Renal cortical epithelial cell (primary cell): Measurements from ENCODE around the gene OTUD5. TPM values are rescaled to one million over a fixed set of nuclear protein-coding genes. Genes with fewer than 3 reads are reported as not detected.
A peak's percentile ranks its signal among the peaks of the same experiment; 100 is the strongest.

Experiments used
- DNase-seq: peaks from one replicate; pipeline ENCODE4 v3.0.0-alpha.2; 2011; ENCODE audit warnings: low read depth
- total RNA-seq: library from RNA; depleted of rRNA; stranded (reverse); fragments of >200 nt; gene quantifications from 2 replicates; pipeline ENCODE4 v1.2.3, GENCODE V29; 2014

OTUD5 gene
- total RNA-seq, 1 donor from 2014 or later, result 61.6 TPM

DNA sequence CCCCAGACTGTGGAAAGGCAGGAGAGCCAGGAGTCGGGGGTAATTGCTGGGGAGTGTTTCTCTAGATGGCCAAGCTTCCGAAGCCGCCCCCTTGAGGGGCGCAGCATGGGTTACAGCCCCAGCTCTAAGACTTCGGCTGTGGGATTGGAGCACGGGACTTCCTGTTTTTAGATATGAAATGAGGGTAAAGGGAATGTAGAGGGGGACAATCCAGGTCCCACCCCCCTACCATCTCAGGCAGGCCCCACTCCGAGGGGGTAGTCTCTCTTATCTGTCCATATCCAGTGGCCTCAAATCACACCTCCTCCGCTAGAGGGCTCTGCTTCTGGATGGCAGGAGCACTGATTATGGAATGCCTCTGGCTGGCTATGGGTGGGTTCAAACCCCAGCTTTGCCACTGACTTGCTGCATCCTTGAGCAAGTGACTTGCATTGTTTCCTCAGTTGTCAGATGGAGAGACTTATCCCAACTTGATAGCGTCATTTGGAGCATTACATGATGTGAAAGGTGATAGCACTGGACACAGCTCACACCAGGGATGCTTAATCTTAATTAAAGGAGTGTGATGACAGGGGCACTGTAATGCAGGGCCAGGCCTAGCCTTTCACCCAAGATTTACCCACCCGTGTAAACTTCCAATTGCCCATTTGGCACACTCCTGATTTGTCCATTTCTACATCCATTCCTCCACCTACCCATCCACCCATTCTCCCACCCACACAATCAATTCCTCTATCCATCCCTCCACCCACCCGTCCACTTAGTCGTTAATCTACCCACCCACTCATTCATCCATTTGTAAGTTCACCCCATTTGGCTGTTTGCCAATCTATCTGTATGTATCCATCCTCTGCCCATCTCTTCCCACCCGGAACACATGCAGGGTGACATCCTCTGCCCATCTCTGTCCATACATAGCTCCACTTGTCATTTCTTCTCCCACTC is 15.1 kb upstream of the OTUD5 start:
- DNase-seq, result peak; percentile 33

DNA sequence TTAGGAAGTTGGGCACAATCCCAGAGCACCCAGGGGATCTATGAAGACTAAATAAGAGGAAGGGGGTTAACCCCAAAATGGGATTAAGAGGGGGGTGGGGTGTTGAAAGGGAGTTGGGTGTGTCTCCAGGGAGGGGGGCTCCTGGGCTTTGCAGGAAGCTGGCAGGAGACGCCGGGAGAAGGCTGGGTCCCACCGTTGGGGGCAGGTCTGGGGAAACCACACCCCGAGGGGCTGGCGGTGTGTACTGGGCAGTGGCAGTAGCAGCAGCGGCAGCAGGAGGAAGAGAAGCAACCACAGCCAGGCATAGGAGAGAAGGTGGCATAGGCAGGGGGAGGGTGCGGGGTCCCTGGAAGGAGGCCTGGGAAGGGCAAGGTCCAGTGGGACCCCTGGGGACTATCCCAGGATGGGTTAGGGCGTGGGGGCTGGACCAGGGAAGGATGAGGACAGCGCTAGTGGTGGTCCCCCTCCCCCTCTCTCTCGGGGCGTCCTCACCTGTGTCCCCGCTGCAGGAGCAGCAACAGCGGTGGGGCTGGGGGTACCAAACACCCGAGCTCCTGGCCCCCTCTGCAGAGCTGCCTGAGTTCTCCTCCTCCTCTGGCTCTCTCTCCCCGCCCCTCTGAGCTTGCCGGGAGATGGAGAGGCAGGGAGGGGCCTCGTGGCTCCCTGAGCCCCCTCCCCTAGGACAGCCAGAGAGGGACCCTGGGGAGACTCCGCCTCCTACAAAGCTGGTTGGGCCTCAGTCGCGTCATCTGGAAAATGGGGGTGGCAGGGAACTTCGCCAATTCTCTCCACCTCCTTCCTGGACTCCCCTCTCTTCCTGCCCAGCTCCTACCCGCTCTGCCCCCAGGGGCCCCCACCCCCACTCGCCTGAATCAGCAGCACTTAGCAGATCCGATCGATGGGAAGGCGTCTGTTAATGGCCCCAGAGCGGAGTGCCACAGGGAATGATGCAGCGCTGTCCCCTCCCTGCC is 14.1 kb upstream of the OTUD5 start, which contains the start of gene KCND1:
Gene KCND1 (minus strand): TSS at position 596 of the 971 bp plus-strand sequence. CDS start 1,573 bp downstream, outside the sequence.
- peak; percentile 24 for DNase-seq

DNA sequence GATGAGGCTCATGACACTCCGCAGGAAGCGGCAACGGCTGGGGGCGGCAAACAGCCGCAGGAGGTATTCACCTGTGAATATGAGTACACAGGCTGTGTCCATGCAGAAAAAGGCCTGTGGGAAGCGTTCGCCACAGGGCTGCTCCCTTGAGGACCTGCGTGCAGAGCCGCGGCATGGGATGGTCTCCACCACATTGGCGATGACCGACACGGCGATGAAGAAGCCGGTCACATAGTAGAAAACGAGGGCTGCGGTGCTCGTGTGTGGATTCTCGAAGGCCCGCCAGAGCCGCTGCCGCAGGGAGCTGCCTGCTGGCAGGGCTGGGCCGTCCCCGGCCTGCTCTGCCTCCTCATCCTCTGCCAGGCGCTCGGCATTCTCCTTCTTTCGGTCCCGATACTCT is 12.1 kb upstream of the OTUD5 start:
- no peak for DNase-seq

DNA sequence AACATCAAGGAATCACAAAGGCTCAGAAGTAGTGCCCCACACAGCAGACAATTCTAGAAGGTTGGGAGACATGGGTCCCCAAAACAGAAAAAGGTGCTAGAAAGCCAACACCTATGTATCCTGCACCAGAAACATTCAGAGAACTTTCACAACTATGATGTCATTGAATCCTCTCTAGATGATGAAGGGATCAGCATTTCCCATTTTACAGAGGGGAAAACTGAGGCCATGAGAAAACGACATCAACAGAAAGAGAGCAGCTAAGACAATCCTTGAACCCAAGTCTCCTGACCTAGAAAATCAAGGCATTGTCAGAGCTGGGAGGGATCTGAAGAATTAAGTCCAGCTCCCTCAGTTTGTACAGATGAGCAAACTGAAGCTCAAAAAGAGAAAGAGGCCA is 11.0 kb upstream of the OTUD5 start:
- DNase-seq, result no peak

DNA sequence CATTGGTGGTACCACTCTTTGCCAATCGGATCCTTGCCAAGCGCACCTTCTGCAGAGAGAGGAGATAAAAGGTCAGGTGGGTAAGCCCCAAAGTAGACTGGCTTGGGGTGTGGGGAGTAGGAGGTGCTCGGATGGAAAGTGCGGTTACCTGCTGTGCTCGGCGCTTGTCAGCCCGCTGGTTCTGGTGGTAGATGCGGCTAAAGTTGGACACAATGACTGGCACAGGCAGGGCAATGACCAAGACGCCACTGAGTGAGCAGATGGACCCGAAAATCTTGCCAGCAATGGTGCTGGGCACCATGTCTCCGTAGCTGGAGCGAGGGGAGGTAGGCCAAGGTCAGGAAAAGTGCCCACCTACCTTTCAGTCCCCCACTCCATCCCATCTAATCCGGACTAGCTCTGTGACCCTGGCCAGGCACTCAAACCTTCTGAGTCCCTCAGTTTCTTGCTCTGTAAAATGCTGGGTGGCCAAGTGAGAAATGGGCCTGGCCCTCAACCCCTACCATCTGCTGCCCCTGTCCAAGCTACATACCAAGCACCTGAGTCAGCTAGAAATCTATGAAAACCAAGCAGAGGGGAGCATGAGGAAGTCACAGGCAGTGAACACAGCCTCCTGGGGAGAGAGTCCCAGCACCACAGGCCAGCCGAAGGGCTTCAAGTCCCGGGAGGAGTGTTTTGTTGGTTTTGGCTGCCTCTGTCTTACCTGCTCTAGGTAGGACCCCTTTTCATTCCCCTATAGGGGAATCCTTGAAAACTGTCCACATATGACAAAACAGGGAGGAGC is 9.6 kb upstream of the OTUD5 start:
- peak; percentile 66 for DNase-seq

DNA sequence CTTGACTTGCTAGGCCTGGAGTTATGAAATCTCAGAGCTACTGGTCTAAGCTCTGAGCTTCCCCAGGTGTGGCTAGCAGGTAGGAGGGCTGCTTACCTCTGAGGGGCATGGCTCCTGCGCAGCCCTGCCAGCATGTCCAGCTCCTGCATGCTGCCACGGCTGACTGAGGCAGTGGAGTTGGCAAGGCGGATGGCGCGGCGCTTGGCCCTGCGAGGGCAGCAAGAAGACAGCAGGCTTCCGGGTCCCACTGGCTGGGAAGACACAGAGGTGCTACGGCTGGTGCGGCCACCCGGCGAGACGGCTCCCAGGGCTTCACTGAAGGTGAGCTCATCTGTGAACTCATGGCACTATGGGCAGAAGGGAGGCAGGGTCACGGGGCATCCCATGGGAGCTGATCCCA is 8.6 kb upstream of the OTUD5 start:
- no peak for DNase-seq

DNA sequence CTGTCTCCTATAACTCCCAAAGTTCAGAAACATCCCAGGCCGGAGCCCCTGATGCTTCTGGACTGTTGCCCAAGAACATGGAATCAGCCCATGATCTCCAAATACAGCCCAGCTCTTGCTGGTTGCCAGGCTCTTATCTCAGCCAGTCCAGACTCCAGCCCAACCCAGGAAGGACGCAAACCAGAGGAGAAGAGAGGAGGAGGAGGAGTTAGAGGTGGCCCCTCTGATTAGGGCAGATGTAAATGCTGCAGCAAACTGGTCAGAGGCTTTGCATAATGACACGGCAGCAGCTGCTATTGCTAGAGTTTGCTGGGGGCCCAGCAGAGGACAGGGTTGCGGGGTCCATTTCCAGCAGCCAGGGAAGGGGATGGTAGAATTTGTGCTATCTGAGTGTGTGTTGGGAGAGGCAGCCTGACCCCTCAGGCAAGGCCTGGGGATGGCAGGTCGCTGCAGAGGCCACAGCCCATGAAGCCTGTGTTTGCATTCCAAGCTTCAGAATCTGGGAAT is 4.2 kb upstream of the OTUD5 start:
- no peak for DNase-seq

DNA sequence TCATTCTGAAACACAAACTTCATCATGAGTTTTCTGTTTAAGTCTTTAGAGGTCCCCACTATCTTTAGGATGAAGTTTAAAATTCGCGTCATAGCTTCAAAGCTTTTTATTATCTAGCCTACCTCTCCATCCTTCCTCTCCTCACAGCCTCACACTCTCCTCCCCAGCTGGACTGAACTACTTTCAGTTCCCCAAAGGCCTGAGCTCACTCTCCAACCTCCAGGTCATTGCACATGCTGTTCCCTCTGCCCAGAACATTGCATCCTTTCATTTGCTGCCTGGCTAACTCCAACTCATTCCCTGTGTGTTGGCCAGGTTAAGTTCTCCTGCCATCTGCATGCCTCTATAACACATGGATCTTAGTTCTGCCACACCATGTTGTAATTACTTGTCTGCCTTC is 2.9 kb upstream of the OTUD5 start:
- DNase-seq, result no peak

GRCh38 chrX:48958635-48959094 is 1.3 kb upstream of the OTUD5 start:
- DNase-seq, result peak; percentile 37

DNA sequence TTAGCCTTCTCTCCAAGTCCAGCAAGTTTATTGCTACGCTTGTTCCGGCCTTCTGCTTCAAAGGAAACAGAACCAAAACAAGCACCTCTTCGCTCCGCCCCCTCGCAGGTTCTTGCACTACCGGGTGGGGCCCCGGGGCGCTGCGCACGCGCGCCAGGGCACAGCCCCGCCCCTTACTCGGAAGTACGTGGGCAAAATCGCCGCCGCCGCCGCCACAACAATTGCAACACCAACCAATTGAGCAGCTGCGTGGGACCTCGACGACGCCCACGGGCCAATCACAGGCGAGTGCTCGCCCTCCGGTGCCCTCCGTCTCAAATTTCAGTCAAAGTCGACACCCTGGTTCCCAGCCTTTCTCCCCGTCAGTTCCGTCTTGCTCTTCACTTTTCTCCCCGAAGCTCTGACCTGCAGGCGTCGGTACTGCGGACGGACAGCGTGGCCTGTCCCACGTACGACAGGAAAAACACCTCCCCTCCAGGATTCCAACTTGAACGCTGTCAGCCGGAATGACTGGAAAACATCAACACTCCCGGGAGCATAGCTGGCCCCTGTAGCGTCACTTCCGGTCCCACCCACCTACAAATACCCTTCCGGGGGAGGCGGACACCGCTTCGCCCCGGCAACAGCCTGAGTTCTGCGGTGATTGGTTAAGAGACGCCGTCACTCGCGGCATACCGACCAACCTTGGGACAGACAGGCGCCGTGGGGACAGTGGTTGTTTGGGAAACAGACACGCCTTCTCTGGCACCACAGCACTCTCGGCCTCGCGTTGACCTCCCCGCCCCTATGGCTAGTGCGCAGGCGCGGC is 624 bp upstream of the OTUD5 start:
- peak; percentile 94 for DNase-seq

DNA sequence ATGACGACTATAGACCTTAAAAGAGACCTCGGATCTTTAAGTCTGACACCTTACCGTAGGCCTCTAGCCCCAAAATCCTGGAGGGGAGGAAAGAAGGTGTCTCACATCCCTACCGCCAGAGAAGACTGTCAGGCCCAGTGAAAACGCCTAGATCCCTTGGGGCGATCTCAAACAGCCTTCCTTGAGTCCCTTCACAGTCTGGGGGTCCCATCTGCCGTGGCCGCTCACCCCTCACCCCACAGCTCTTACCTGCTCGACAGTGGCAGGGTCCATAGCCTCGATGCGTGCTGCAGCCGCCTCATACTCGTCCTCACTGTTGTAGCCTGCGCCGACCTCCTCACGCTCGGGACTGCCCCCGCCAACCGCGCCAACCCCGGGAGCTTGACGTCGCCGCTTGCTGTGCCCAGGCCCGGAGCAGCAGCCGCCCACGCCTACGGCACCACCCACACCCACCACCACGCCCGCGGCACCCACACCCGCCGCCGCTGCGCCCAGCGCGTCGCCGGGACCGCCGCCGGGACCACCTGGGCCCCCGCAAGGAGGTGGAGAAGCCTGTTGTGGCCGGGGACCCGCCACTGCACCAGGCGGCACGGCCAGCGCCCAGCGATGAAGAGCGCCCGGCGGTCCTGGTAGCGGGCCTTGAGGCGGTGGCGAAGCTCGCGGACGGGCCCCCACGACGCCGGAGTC is 536 bp downstream of the OTUD5 start:
- DNase-seq, result no peak

DNA sequence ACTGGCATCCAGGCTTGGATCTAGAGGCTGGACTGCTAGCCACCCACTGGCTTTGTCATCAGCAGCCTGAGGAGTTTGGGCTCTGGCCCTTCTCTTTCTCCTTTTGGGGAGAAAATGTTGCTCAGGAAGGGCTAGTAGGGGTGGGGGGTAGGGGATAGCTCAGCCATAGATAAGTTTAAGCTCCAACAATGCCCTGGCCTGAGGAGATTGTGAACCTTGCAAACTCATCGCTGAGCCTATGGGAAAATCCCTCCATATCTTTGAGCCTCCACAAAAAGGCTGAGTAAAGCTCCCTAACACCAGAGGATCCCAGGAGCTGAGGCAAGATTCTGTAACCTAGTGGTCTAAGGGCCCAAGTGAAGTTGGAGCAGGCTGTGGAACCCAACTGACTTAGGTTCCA is 8.8 kb downstream of the OTUD5 start:
- no peak for DNase-seq

GRCh38 chrX:48945517-48946348 is 11.7 kb downstream of the OTUD5 start:
- DNase-seq, result peak; percentile 23

DNA sequence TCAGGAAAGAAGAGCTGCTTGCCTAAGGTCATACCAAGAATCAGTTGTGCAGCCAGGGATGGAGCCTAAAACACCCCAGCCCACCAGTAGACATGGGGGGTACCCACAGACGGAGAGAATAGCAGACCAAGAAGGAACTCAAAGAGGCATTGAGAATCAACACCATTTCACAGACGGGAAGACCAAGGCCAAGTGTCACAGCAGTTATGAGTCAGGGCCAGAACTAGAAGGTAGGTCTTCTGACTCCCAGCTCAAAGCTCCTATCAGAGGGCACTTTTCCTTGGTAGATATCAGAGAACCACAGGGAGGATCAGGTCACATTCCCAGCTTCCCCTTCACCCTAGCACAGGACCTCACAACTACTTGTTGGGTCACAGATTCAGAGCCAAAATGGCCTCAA is 14.5 kb downstream of the OTUD5 start:
- no peak for DNase-seq

DNA sequence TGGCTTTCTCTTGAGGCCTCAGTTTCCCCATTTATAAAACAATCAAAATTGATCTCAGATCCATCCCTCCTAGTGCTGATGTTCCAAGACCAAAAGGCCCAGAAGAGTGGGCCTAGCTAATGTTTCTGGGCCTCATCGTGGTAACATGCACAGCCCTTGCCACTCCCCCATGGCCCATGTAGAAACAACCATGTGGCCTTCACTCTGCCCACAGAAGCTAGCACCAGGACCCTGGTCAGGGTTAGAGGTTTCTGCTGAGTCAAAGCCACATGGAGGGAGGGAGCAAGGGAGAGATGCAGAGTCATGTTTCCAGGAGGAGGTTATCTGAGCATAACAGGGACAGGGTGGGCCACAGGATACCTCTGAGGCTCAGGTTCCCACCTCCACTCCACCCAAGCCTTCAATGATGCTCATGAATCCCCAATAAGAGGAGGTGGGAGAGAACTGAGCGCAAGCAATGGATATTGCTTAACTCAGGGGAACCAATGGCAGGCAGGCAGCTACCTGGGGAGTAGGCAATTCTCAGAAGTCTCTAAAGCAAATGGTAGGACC is 16.9 kb downstream of the OTUD5 start:
- no peak for DNase-seq

GRCh38 chrX:48939524-48940228 is 17.7 kb downstream of the OTUD5 start:
- no peak for DNase-seq

DNA sequence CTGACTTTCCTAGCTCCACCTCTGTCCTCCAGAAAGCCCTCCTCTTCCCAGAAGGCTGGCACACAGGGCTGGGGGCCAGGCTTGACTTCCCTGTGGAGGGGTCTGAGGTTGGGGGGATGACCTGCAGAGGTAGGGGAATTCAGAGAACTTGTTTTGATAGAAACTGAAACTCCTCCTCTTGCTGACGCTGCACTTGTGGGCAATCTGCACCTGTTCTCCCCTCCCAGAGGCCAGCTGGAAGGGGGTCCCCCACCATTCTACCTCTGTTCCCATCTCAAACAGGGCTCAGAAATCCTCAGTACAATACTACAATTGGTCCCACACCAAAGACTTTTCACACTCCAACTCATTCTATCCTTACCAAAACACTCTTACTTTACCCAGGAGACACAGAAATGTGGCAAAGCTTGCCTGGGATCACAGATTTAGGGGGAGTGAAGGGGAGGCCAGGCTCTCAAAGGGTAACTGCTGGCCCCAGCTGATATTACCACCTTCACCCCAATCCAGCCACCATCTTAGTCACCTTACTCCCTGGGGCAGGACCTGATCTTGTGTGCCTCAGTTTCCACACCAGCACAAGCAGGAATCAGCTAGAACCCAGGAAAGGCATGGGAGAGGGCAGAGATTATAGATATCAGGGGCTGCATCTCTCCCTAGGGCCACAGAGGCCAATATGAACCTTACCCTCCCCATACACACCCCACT is 18.5 kb downstream of the OTUD5 start:
- no peak for DNase-seq
